Hepatocyte (in vitro differentiated cells): ENCODE data around the gene DLG2.

Experiments
- EZH2 ChIP-seq: fragments of 200-600 bp; sonication (generic); IDR thresholded peaks from 2 replicates; pipeline ENCODE4 v1.6.1; 2016; ENCODE audit warnings: antibody characterized with exemption, mild to moderate bottlenecking, borderline replicate concordance
- EZH2phosphoT487 ChIP-seq: fragments of 200-600 bp; sonication (generic); IDR thresholded peaks from one replicate; pipeline ENCODE4 v1.6.1; 2018; ENCODE audit warnings: antibody characterized with exemption, mild to moderate bottlenecking, low read depth, moderate library complexity; ENCODE audit not compliant: unreplicated experiment, severe bottlenecking
- TF ChIP-seq, protein P1 (sequence below): fragments of 200-600 bp; sonication (generic); IDR thresholded peaks from 2 replicates; pipeline ENCODE4 v1.5.1; 2016; ENCODE audit warnings: antibody characterized with exemption, mild to moderate bottlenecking; ENCODE audit not compliant: poor library complexity

DNA sequence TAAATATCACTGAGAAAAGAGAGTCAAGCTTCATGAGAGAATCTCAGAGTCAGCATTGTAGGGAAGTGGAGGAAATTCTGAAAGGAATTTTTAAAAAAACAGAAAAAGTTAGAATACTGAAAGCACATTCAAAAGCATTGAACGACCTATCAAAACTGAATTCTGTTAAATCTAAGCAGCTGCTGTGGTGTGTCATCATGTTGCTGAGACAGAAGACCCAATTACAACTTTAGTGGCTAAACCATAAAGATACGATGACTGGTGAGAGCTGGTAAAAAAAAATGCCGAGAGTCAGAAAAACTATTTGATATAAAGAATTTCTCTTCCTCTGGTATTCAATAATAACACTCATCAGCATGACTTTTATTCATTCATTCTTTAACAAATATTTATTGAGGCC lies 220.8 kb downstream of the DLG2 start:
- TF ChIP-seq, protein P1, sequence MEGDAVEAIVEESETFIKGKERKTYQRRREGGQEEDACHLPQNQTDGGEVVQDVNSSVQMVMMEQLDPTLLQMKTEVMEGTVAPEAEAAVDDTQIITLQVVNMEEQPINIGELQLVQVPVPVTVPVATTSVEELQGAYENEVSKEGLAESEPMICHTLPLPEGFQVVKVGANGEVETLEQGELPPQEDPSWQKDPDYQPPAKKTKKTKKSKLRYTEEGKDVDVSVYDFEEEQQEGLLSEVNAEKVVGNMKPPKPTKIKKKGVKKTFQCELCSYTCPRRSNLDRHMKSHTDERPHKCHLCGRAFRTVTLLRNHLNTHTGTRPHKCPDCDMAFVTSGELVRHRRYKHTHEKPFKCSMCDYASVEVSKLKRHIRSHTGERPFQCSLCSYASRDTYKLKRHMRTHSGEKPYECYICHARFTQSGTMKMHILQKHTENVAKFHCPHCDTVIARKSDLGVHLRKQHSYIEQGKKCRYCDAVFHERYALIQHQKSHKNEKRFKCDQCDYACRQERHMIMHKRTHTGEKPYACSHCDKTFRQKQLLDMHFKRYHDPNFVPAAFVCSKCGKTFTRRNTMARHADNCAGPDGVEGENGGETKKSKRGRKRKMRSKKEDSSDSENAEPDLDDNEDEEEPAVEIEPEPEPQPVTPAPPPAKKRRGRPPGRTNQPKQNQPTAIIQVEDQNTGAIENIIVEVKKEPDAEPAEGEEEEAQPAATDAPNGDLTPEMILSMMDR = no peak
- TF ChIP-seq EZH2 (no peak), EZH2phosphoT487 (no peak)
